Lower leg skin (tissue), 4 donors: Measurements from ENCODE around the gene TPRX1. TPM values are rescaled to one million over a fixed set of nuclear protein-coding genes. Genes with fewer than 3 reads are reported as not detected.
"Not testable (repeated sequence)": the region's sequence is repeated elsewhere in the genome, so short reads cannot be mapped to it uniquely, and the experiment has no call there.

Source experiments
- DNase-seq, 2 donors: peaks; one replicate each; pipeline ENCODE4 v3.0.0-alpha.2; 2019; ENCODE audit warnings: low spot score in 2 of 2
- H3K4me3 ChIP-seq: fragments of 200-600 bp; sonication (generic); 2 replicates; pipeline ENCODE4 v1.5.1; 2017; ENCODE audit warnings: mild to moderate bottlenecking, low read depth; ENCODE audit not compliant: poor library complexity, severe bottlenecking
- POLR2A ChIP-seq, 2 donors: fragments of 450-650 bp; IDR thresholded peaks; one replicate each; pipeline ENCODE4 v1.6.1; 2016 to 2017; ENCODE audit warnings: antibody characterized with exemption in 2 of 2, mild to moderate bottlenecking in 1 of 2, moderate library complexity in 1 of 2
- WGBS, 2 donors: methylation state at CpG; one replicate each; pipeline ENCODE4 v1.1.5; 2018; 5-methylcytosine and 5-hydroxymethylcytosine counted together
- intact Hi-C: fragments of 100-400 bp; cut with DNase I; formaldehyde crosslinking; loops from one replicate; pipeline ENCODE4 v1.15.0; 2023; ENCODE audit warnings: low total_unique reads
- total RNA-seq, 4 donors: library from RNA; depleted of rRNA; stranded (reverse); fragments of >200 nt; gene quantifications; one replicate each; pipeline ENCODE4 v1.1.0, GENCODE V29; 2016
- TF ChIP-seq, protein P1 (sequence below), 3 donors: fragments of 450-650 bp; IDR thresholded peaks; one replicate each; pipeline ENCODE4 v1.5.1; 2016; ENCODE audit warnings: antibody characterized with exemption in 3 of 3, mild to moderate bottlenecking in 3 of 3, moderate library complexity in 2 of 3

The TPRX1 gene
- total RNA-seq, 4 donors from 2014 or later = not detected

DNA sequence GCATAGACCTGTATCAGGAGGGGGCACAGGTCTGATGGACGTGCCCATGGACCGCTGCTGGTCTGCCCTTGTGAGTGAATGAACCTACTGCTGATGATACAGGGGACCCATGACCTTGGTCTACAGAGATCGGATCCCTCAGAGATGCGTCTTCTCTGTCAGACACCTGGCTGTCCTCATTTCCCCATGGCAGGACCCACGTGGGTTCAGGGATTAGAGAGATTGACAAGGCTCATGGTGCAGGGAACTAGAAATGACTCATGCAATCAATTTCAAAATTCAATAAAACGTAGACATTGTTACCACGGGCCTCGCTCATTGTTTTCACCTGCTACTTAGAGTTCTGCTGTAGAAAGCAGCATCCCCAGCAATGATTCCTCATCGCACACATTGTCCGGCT, 962 bp upstream of the TPRX1 start:
- no peak for DNase-seq
- intact Hi-C loops = no loop called here
- WGBS, 2 donors = 85 to 90% methylated on average over 10 of the region's 10 CpGs
- H3K4me3 ChIP-seq = no peak overlapping the region
- TF ChIP-seq, protein P1, sequence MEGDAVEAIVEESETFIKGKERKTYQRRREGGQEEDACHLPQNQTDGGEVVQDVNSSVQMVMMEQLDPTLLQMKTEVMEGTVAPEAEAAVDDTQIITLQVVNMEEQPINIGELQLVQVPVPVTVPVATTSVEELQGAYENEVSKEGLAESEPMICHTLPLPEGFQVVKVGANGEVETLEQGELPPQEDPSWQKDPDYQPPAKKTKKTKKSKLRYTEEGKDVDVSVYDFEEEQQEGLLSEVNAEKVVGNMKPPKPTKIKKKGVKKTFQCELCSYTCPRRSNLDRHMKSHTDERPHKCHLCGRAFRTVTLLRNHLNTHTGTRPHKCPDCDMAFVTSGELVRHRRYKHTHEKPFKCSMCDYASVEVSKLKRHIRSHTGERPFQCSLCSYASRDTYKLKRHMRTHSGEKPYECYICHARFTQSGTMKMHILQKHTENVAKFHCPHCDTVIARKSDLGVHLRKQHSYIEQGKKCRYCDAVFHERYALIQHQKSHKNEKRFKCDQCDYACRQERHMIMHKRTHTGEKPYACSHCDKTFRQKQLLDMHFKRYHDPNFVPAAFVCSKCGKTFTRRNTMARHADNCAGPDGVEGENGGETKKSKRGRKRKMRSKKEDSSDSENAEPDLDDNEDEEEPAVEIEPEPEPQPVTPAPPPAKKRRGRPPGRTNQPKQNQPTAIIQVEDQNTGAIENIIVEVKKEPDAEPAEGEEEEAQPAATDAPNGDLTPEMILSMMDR (IDR thresholded peaks at IDR 0.05) = no peak
- no peak for TF ChIP-seq POLR2A (IDR thresholded peaks at IDR 0.05)

DNA sequence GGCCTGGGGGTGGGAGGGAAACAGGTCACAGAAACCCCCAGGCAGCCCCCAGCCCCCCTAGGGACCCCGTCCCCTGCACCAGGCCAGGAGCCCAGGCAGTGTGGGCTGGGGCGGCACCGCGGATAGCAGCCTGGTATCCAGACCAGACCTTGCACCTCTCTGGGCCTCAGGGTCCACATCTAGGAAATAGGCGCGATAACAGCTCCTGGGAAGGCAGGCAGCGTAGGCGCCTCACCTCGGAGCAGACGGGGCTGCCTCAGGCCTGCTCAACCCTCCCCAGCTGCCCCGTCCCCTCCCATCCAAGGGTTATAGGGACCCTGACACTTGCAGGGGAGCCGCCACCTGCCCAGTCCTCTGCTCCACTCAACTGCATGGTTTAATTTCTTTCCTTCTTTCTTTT, 680 bp downstream of the TPRX1 start:
- intact Hi-C loops, H3K4me3 ChIP-seq, DNase-seq: not testable (repeated sequence)
- WGBS, 2 donors = 98% methylated on average over 7 of the region's 12 CpGs; no CpG with 5 or more reads in 1 of the 2 donors

DNA sequence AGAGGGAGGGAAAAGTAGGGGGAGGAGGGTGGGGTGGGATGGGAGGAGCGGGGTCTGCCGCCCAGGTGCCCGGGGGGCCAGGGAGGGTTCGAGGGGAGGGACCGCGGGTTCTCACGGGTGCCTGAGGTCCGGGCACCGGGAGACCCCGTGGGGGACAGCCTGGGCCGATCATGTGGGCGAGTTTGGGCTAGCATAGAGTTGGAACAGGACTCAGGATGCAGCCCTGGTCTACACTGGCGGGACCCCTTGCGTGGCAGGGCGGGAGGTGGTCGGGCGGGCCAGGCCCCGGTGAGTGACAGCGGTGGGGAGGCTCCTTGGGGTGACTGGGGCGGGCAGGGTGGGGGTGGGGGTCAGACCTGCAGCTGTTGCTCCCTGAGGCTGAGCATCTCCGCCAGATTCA, 1.2 kb downstream of the TPRX1 start:
- DNase-seq, H3K4me3 ChIP-seq, intact Hi-C loops: not testable (repeated sequence)
- WGBS, 2 donors = 74 to 86% methylated on average over 14 to 19 of the region's 21 CpGs

DNA sequence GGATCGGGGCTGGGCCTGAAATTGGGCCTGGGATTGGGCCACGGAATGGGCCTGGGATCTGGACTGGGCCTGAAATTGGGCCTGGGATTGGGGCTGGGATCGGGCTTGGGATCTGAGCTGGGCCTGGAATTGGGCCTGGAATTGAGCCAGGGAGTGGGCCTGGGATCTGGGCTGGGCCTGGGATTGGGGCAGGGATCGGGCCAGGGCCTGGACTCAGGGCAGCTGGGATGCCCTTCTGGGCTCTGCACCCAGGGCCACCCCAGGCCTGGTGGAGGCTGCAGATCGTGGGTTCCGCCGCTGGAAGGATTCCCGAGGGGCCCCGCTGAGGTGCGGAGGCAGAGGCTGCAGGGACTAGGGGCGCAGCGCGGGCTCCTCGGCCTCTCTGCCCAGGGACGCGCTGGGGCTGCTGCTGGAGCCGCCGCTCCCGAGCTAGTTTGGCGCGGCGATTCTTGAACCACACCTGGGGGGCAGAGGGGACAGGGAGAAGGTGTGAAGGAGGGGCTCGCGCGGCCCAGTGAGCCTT, 1.8 kb downstream of the TPRX1 start:
- TF ChIP-seq, protein P1 (IDR thresholded peaks at IDR 0.05) = no peak
- no peak for TF ChIP-seq POLR2A (IDR thresholded peaks at IDR 0.05)
- H3K4me3 ChIP-seq = no peak overlapping the region
- no peak for DNase-seq
- intact Hi-C loops = no loop called here
- WGBS, 2 donors = 87 to 93% methylated on average over 22 to 25 of the region's 25 CpGs

DNA sequence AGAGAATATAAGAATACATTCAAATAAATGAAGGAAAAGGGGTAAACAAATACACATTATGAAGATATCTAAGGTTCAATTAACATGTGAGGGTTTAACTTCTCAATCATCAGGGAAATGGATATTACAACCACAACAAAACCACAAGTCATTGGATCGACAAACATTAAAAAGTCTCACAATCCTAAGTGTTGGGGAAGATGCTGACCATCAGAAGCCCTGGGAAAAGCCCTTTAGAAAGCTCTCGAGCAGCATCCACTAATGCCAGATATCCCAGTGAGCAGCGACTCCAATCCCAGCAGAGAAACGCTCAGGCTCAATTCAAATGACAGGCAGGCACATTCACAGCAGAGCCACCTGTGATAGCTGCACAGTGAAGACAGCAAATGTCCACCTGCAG, 3.1 kb downstream of the TPRX1 start:
- 90 to 95% methylated on average over 4 of the region's 4 CpGs for WGBS, 2 donors

DNA sequence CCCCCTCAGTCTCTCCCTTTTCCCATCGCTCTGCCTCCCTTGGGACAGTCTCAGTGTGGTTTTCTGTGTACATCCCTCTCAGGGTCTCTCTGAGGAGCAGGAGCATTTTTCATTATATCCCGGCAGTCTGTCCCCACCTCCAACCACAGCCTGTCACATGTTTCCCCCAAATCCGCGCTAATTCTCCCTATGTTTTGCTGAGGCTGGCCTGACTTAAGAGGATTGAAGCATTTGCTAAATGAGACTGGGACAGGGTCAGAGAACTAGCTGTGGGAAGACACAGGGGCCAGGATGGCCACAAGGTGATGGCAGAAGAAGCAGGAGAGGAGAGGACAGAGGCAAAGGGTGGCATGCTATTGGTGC, 5.5 kb downstream of the TPRX1 start:
- 77 to 81% methylated on average over 4 of the region's 4 CpGs for WGBS, 2 donors
- no peak overlapping the region for H3K4me3 ChIP-seq
- intact Hi-C loops = no loop called here
- no peak for TF ChIP-seq POLR2A (IDR thresholded peaks at IDR 0.05)
- DNase-seq = no peak

More for the DNA sequence above, 3.1 kb downstream of the TPRX1 start:
- H3K4me3 ChIP-seq = no peak overlapping the region
- no peak for TF ChIP-seq POLR2A (IDR thresholded peaks at IDR 0.05)
- TF ChIP-seq, protein P1 (IDR thresholded peaks at IDR 0.05) = no peak
- DNase-seq = no peak
- intact Hi-C loops = no loop called here

DNA sequence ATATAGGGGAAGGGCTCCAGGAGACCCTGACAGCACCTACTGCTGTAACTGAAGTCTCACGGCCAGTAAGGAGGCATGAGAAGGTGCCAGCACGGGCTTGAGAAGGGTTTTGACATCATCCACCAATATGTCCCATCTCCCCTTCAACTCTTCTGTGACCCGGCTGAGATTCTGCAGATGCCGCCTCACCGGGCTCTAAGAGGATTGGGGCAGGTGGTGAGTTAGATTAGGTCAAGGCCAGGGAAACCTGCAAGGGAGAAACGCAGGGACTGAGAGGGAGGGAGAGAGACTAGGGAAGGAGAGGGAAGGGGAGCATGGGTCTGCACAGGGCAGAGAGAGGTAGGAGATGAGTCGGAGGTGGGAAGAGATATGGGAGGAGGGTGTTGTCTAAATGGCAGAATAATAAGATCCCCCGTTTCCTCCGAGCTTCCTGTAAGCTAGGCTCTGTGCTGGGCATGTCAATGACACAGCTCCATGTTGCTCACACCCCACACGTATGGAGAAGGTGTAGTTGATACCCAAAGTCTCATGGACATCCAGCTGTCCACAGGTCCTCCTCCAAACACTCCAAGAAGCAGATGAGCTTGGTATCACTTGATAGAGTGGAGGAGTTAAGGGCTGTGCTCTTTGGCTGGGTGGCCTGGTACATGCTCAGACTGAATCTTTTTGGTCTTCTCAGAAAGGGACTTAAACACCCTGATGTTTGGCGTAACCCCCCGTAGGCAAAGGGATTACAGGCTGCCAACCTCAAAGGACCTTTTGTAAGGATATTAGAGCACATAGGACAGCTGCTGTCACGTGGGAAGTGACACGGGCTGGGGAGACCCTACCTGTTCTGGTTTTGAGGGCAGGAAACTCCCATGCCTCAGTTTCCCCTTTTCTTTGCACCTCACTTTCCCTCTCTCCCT, 6.1 kb downstream of the TPRX1 start:
- intact Hi-C loops = no loop called here
- no peak overlapping the region for H3K4me3 ChIP-seq
- no peak for TF ChIP-seq POLR2A (IDR thresholded peaks at IDR 0.05)
- TF ChIP-seq, protein P1 (IDR thresholded peaks at IDR 0.05) = no peak
- 69 to 71% methylated on average over 14 of the region's 14 CpGs for WGBS, 2 donors
- no peak for DNase-seq
